Ovary (tissue), 3 donors: ENCODE data around the gene HPS1.

Experiments used
- CTCF ChIP-seq, 3 donors: fragments of 450-650 bp in 2 of 3; fragments of 200-600 bp in 1 of 3; IDR thresholded peaks; one replicate each; pipeline versions ENCODE4 v1.5.1 to v1.8.0; 2016 to 2022; ENCODE audit warnings: antibody characterized with exemption in 3 of 3, mild to moderate bottlenecking in 1 of 3
- EP300 ChIP-seq: sonication (generic); formaldehyde crosslinking; IDR thresholded peaks from one replicate; pipeline ENCODE4 v1.6.1; 2017; ENCODE audit warnings: antibody characterized with exemption
- POLR2A ChIP-seq: fragments of 450-650 bp; IDR thresholded peaks from one replicate; pipeline ENCODE4 v1.6.1; 2017; ENCODE audit warnings: antibody characterized with exemption, mild to moderate bottlenecking, moderate library complexity
- donor health status: DM: no; HTN: no; CAD: no.

GRCh38 chr10:98467506-98468318, 21.0 kb upstream of the HPS1 start:
- TF ChIP-seq CTCF (IDR thresholded peaks at IDR 0.05) (peak; percentile 65 to 67 (median 66)), POLR2A (no peak), EP300 (no peak)
